ENCODE results near the gene ALDH1L1. TPM values are rescaled to one million over a fixed set of nuclear protein-coding genes. Genes with fewer than 3 reads are reported as not detected.
A peak's percentile ranks its signal among the peaks of the same experiment; 100 is the strongest.

ALDH1L1 gene
- total RNA-seq, 6 donors from 2014 or later: 2.4 to 11.5 (median 4.7) TPM

GRCh38 chr3:126102011-126102410 is 78.4 kb downstream of the ALDH1L1 start:
- WGBS, 2 donors: 80 to 85% methylated on average over 2 to 8 of the region's 8 CpGs

GRCh38 chr3:126101521-126101982 is 78.8 kb downstream of the ALDH1L1 start:
- ATAC-seq (ENCODE audit: low FRiP score in 2 of 2) (no peak), DNase-seq (no peak)
- H3K9me3 ChIP-seq: peaks cover 3 to 8% (median 4%) of the 10 kb centered on the region in 4 donors
- no peak overlapping the region for H3K4me3 ChIP-seq
- H3K4me1 ChIP-seq: no peaks in the 10 kb centered on the region
- TF ChIP-seq CTCF (IDR thresholded peaks at IDR 0.05): no peak
- no peak for TF ChIP-seq POLR2A (IDR thresholded peaks at IDR 0.05)
- no peak for TF ChIP-seq EP300 (IDR thresholded peaks at IDR 0.05)
- no peak for TF ChIP-seq POLR2AphosphoS5 (IDR thresholded peaks at IDR 0.05)
- peak overlapping the region in 1 of 4 donors; percentile 23 for H3K27ac ChIP-seq
- 72 to 79% methylated on average over 9 to 10 of the region's 10 CpGs for WGBS, 2 donors
- no peaks in the 10 kb centered on the region for H3K27me3 ChIP-seq
- H3K36me3 ChIP-seq: no peaks in the 10 kb centered on the region

More at GRCh38 chr3:126102011-126102410, 78.4 kb downstream of the ALDH1L1 start:
- no peaks in the 10 kb centered on the region for H3K36me3 ChIP-seq
- TF ChIP-seq EP300 (IDR thresholded peaks at IDR 0.05) (no peak), POLR2AphosphoS5 (IDR thresholded peaks at IDR 0.05) (no peak), CTCF (IDR thresholded peaks at IDR 0.05) (no peak), POLR2A (IDR thresholded peaks at IDR 0.05) (no peak)
- ATAC-seq (ENCODE audit: low FRiP score in 2 of 2): no peak
- H3K27ac ChIP-seq: peak overlapping the region in 1 of 4 donors; percentile 23
- H3K27me3 ChIP-seq: no peaks in the 10 kb centered on the region
- no peak overlapping the region for H3K4me3 ChIP-seq
- no peaks in the 10 kb centered on the region for H3K4me1 ChIP-seq
- H3K9me3 ChIP-seq: peaks cover 0 to 3% (median under 1%) of the 10 kb centered on the region in 4 donors
- no peak for DNase-seq

GRCh38 chr3:126100634-126101301 is 79.6 kb downstream of the ALDH1L1 start:
- Histone ChIP-seq H3K36me3 (no peaks in the 10 kb centered on the region), H3K27me3 (no peaks in the 10 kb centered on the region), H3K27ac (no peak overlapping the region), H3K4me3 (no peak overlapping the region), H3K4me1 (no peaks in the 10 kb centered on the region), H3K9me3 (peaks cover 10 to 12% (median 11%) of the 10 kb centered on the region in 4 donors)
- TF ChIP-seq CTCF (IDR thresholded peaks at IDR 0.05): no peak
- TF ChIP-seq EP300 (IDR thresholded peaks at IDR 0.05): no peak
- no peak for TF ChIP-seq POLR2A (IDR thresholded peaks at IDR 0.05)
- TF ChIP-seq POLR2AphosphoS5 (IDR thresholded peaks at IDR 0.05): no peak
- DNase-seq (no peak), ATAC-seq (ENCODE audit: low FRiP score in 2 of 2) (no peak)
- WGBS, 2 donors: 89 to 90% methylated on average over 17 to 18 of the region's 18 CpGs

- WGBS, 2 donors: 94 to 96% methylated on average over 3 to 4 of the region's 4 CpGs
- ATAC-seq (ENCODE audit: low FRiP score in 2 of 2): no peak
- no peak overlapping the region for H3K27ac ChIP-seq
- no peaks in the 10 kb centered on the region for H3K27me3 ChIP-seq
- H3K4me3 ChIP-seq: no peak overlapping the region
- TF ChIP-seq CTCF (IDR thresholded peaks at IDR 0.05): no peak
- no peaks in the 10 kb centered on the region for H3K36me3 ChIP-seq
- H3K9me3 ChIP-seq: peaks cover 10 to 13% (median 11%) of the 10 kb centered on the region in 4 donors
- no peaks in the 10 kb centered on the region for H3K4me1 ChIP-seq
- no peak for DNase-seq
Observed at GRCh38 chr3:126100269-126100633, 80.1 kb downstream of the ALDH1L1 start.

- Histone ChIP-seq H3K27me3 (no peaks in the 10 kb centered on the region), H3K36me3 (no peaks in the 10 kb centered on the region), H3K4me1 (no peaks in the 10 kb centered on the region), H3K4me3 (no peak overlapping the region), H3K27ac (no peak overlapping the region), H3K9me3 (peaks cover 10 to 13% (median 11%) of the 10 kb centered on the region in 4 donors)
- ATAC-seq (ENCODE audit: low FRiP score in 2 of 2) (no peak), DNase-seq (no peak)
- TF ChIP-seq CTCF (IDR thresholded peaks at IDR 0.05): no peak
- WGBS, 2 donors: 67 to 81% methylated on average over 2 of the region's 2 CpGs
Observed at GRCh38 chr3:126098391-126098858, 82.0 kb downstream of the ALDH1L1 start.
